A549 (cell line): ENCODE measurements around the gene ANK3. TPM values are rescaled to one million over a fixed set of nuclear protein-coding genes. Genes with fewer than 3 reads are reported as not detected.

ENCODE experiments used
- ATAC-seq, 2 experiments: fragments of 200-7000 bp in 1 of 2; fragments of >200 bp in 1 of 2; cut with Nextera tagmentation in 1 of 2; cut with Tn5 transposase in 1 of 2; 3 replicates each; pipeline versions ENCODE4 v1.8.0 to v1.9.1; 2018 to 2020; ENCODE audit warnings: mild to moderate bottlenecking in 1 of 2, moderate library complexity in 1 of 2
- CTCF ChIA-PET: fragments of 300-600 bp; sonication (Branson Sonifier 250); formaldehyde crosslinking; extraction: SDS; loops from one replicate; lab custom pipeline; 2021; ENCODE audit warnings: antibody characterized with exemption, inconsistent platforms; lab: Yijun Ruan, JAX
- POLR2A ChIA-PET: fragments of 350-600 bp; formaldehyde crosslinking; extraction: SDS; loops from one replicate; lab custom pipeline; 2021; ENCODE audit warnings: antibody characterized with exemption, inconsistent platforms; lab: Yijun Ruan, JAX
- DNase-seq, 2 experiments: peaks; one replicate each; pipeline versions ENCODE4 v3.0.0 to v3.0.0-alpha.2; 2011 to 2016; ENCODE audit warnings: low read depth in 1 of 2, low spot score in 1 of 2
- FAIRE-seq: peaks from 2 replicates; lab custom pipeline; 2011; peaks lifted over from hg19 to GRCh38; lab: Jason Lieb, UNC
- H3K27ac ChIP-seq, 2 experiments: fragments of >200 bp; sonication (Bioruptor Twin); formaldehyde crosslinking; 3 replicates each; pipeline ENCODE4 v1.5.1; 2016 to 2017
- H3K4me1 ChIP-seq: fragments of >200 bp; sonication (Bioruptor Twin); formaldehyde crosslinking; 3 replicates; pipeline ENCODE4 v1.6.1; 2016
- H3K4me2 ChIP-seq: fragments of >200 bp; sonication (Bioruptor Twin); formaldehyde crosslinking; 3 replicates; pipeline ENCODE4 v1.6.1; 2016
- H3K4me3 ChIP-seq: fragments of >200 bp; sonication (Bioruptor Twin); formaldehyde crosslinking; 3 replicates; pipeline ENCODE4 v1.5.1; 2016
- H3K9me3 ChIP-seq: fragments of >200 bp; sonication (Bioruptor Twin); formaldehyde crosslinking; 3 replicates; pipeline ENCODE4 v1.6.1; 2016
- BHLHE40 ChIP-seq: IDR thresholded peaks from 2 replicates; pipeline ENCODE4 v1.6.1; 2012; ENCODE audit warnings: low read depth, low read length, inconsistent platforms
- CBX8 ChIP-seq: fragments of 200-600 bp; sonication (generic); IDR thresholded peaks from 2 replicates; pipeline ENCODE4 v1.6.1; 2016
- CHD2 ChIP-seq: fragments of 150-350 bp; IDR thresholded peaks from 2 replicates; pipeline ENCODE4 v1.6.1; 2014; ENCODE audit warnings: low read length; ENCODE audit not compliant: partially characterized antibody
- CHD4 ChIP-seq: fragments of 200-600 bp; sonication (generic); IDR thresholded peaks from 2 replicates; pipeline ENCODE4 v1.6.1; 2016; ENCODE audit warnings: antibody characterized with exemption, mild to moderate bottlenecking, borderline replicate concordance
- EHF ChIP-seq: fragments of 250-450 bp; sonication (Bioruptor Pico); IDR thresholded peaks from 2 replicates; pipeline ENCODE4 v1.5.0; 2020; ENCODE audit warnings: mild to moderate bottlenecking
- EP300 ChIP-seq, 2 experiments: fragments of >200 bp; sonication (Bioruptor Twin); formaldehyde crosslinking; IDR thresholded peaks; 2 replicates in 1 of 2; 3 replicates in 1 of 2; pipeline ENCODE4 v1.6.1; 2016 to 2017
- ESRRA ChIP-seq: fragments of 150-350 bp; IDR thresholded peaks from 2 replicates; pipeline ENCODE4 v1.6.1; 2014; ENCODE audit warnings: mild to moderate bottlenecking, low read length, borderline replicate concordance
- FOSB ChIP-seq: fragments of 250-450 bp; sonication (Bioruptor Pico); IDR thresholded peaks from 2 replicates; pipeline ENCODE4 v1.5.0; 2020; ENCODE audit warnings: mild to moderate bottlenecking, moderate library complexity
- HEYL ChIP-seq: fragments of 250-450 bp; sonication (Bioruptor Pico); IDR thresholded peaks from 2 replicates; pipeline ENCODE4 v1.8.0; 2021; ENCODE audit warnings: mild to moderate bottlenecking, moderate library complexity
- HOXA7 ChIP-seq: fragments of 250-450 bp; sonication (Bioruptor Pico); IDR thresholded peaks from 2 replicates; pipeline ENCODE4 v1.5.0; 2020; ENCODE audit warnings: mild to moderate bottlenecking, moderate library complexity
- HOXB13 ChIP-seq: fragments of 250-450 bp; sonication (Bioruptor Pico); IDR thresholded peaks from 2 replicates; pipeline ENCODE4 v1.5.0; 2020; ENCODE audit warnings: low read depth, mild to moderate bottlenecking, moderate library complexity
- HOXB5 ChIP-seq: fragments of 250-450 bp; sonication (Bioruptor Pico); IDR thresholded peaks from 2 replicates; pipeline ENCODE4 v1.5.0; 2020; ENCODE audit warnings: mild to moderate bottlenecking, moderate library complexity
- KDM1A ChIP-seq: fragments of 200-600 bp; sonication (generic); IDR thresholded peaks from 2 replicates; pipeline ENCODE4 v1.6.1; 2016; ENCODE audit warnings: low read depth, mild to moderate bottlenecking
- MAFK ChIP-seq: fragments of 450-650 bp; IDR thresholded peaks from 2 replicates; pipeline ENCODE4 v1.6.1; 2014; ENCODE audit not compliant: partially characterized antibody
- MYC ChIP-seq: IDR thresholded peaks from 2 replicates; pipeline ENCODE4 v1.6.1; 2012; ENCODE audit warnings: mild to moderate bottlenecking, inconsistent platforms, low read length, improper control_type of control experiment, borderline replicate concordance
- POLR2A ChIP-seq: IDR thresholded peaks from 2 replicates; pipeline ENCODE4 v1.6.1; 2012; ENCODE audit warnings: mild to moderate bottlenecking, low read length
- TP53 ChIP-seq: fragments of 250-450 bp; sonication (Bioruptor Pico); IDR thresholded peaks from 2 replicates; pipeline ENCODE4 v1.5.0; 2021; ENCODE audit warnings: mild to moderate bottlenecking, moderate library complexity
- ZFP36 ChIP-seq: fragments of 450-650 bp; IDR thresholded peaks from 2 replicates; pipeline ENCODE4 v1.6.1; 2014; ENCODE audit warnings: borderline replicate concordance; ENCODE audit not compliant: partially characterized antibody
- WGBS: methylation state at CpG from one replicate; pipeline ENCODE4 v1.1.6; 2017; ENCODE audit errors: missing lambda C conversion rate; 5-methylcytosine and 5-hydroxymethylcytosine counted together
- polyA plus RNA-seq, 4 experiments: library from polyadenylated mRNA; depleted of rRNA in 3 of 4; stranded (reverse); fragments of >200 nt; fragmentation: RNase III in 1 of 4; extraction: RNeasy Plus Mini Kit Qiagen cat#74134 plus additional on column Dnase treatment in 1 of 4; gene quantifications; 2 replicates in 3 of 4; 3 replicates in 1 of 4; pipeline ENCODE4 v1.2.3, GENCODE V29; 2011 to 2017
- TF ChIP-seq, protein P1 (sequence below): fragments of >200 bp; sonication (Bioruptor Twin); formaldehyde crosslinking; IDR thresholded peaks from 3 replicates; pipeline ENCODE4 v1.5.1; 2016
- TF ChIP-seq, protein P2 (sequence below): fragments of >200 bp; sonication (Bioruptor Twin); formaldehyde crosslinking; IDR thresholded peaks from 3 replicates; pipeline ENCODE4 v1.6.1; 2016
- TF ChIP-seq, protein P3 (sequence below): fragments of 150-350 bp; IDR thresholded peaks from 2 replicates; pipeline ENCODE4 v1.6.1; 2014; ENCODE audit warnings: low read depth, mild to moderate bottlenecking, low read length
- TF ChIP-seq, protein P4 (sequence below): fragments of 200-600 bp; sonication (generic); IDR thresholded peaks from 2 replicates; pipeline ENCODE4 v1.6.1; 2016; ENCODE audit warnings: antibody characterized with exemption, mild to moderate bottlenecking, moderate library complexity
- TF ChIP-seq, protein P5 (sequence below): fragments of 250-450 bp; sonication (Bioruptor Pico); IDR thresholded peaks from 2 replicates; pipeline ENCODE4 v1.5.0; 2020; ENCODE audit warnings: low read depth, mild to moderate bottlenecking, moderate library complexity
- TF ChIP-seq, protein P6 (sequence below): fragments of 450-650 bp; IDR thresholded peaks from 2 replicates; pipeline ENCODE4 v1.6.1; 2014; ENCODE audit warnings: antibody characterized with exemption
- TF ChIP-seq, protein P7 (sequence below): IDR thresholded peaks from 2 replicates; pipeline ENCODE4 v1.6.1; 2012

The ANK3 gene
- polyA plus RNA-seq, 2 of the 4 experiments (the other 2 are of a cell fraction): 0.56 to 5.4 TPM

DNA sequence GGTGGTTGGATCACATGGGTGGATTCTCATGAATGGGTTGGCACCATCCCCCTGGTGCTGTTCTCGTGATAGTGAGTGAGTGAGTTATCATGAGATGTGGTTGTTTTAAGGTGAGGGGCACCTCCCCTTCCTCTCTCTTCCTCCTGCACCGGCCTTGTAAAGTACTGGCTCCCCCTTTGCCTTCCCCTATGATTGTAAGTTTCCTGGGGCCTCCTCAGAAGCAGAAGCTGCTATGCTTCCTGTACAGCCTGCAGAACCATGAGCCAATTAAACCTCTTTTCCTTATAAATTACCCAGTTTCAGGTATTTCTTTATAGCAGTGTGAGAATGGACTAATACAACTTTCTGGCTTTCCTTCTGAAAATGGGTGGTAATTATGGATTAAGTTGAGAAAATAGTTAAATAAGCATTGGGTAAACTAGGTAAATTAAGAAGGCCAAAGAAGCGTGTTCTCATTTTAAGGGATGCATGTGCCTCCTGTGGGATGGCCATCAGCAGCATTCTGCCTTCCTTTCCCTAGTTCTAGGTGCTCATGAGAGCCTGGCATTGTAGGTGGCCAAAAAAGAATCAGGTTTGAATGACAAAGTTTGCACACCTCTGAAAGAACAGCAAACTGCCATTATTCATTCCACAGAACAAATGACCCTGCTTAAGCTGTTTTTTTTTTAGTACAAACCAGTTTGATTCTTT, 242.0 kb downstream of the ANK3 start:
- FAIRE-seq (no peak), DNase-seq (no peak), ATAC-seq (peak in 1 of 2 experiments; percentile 19; a peak in 1 of 6 replicates)
- TF ChIP-seq ZFP36: no peak
- TF ChIP-seq, protein P1, sequence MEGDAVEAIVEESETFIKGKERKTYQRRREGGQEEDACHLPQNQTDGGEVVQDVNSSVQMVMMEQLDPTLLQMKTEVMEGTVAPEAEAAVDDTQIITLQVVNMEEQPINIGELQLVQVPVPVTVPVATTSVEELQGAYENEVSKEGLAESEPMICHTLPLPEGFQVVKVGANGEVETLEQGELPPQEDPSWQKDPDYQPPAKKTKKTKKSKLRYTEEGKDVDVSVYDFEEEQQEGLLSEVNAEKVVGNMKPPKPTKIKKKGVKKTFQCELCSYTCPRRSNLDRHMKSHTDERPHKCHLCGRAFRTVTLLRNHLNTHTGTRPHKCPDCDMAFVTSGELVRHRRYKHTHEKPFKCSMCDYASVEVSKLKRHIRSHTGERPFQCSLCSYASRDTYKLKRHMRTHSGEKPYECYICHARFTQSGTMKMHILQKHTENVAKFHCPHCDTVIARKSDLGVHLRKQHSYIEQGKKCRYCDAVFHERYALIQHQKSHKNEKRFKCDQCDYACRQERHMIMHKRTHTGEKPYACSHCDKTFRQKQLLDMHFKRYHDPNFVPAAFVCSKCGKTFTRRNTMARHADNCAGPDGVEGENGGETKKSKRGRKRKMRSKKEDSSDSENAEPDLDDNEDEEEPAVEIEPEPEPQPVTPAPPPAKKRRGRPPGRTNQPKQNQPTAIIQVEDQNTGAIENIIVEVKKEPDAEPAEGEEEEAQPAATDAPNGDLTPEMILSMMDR: no peak
- TF ChIP-seq CHD4: no peak
- TF ChIP-seq CHD2: no peak
- TF ChIP-seq, protein P2, sequence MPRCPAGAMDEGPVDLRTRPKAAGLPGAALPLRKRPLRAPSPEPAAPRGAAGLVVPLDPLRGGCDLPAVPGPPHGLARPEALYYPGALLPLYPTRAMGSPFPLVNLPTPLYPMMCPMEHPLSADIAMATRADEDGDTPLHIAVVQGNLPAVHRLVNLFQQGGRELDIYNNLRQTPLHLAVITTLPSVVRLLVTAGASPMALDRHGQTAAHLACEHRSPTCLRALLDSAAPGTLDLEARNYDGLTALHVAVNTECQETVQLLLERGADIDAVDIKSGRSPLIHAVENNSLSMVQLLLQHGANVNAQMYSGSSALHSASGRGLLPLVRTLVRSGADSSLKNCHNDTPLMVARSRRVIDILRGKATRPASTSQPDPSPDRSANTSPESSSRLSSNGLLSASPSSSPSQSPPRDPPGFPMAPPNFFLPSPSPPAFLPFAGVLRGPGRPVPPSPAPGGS: no peak
- TF ChIP-seq EP300 (IDR thresholded peaks at IDR 0.05): no peak
- TF ChIP-seq HOXB5 (CRISPR knock-in tag): no peak
- TF ChIP-seq, protein P3, sequence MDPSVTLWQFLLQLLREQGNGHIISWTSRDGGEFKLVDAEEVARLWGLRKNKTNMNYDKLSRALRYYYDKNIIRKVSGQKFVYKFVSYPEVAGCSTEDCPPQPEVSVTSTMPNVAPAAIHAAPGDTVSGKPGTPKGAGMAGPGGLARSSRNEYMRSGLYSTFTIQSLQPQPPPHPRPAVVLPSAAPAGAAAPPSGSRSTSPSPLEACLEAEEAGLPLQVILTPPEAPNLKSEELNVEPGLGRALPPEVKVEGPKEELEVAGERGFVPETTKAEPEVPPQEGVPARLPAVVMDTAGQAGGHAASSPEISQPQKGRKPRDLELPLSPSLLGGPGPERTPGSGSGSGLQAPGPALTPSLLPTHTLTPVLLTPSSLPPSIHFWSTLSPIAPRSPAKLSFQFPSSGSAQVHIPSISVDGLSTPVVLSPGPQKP: no peak
- TF ChIP-seq MYC: no peak
- no peak for TF ChIP-seq HOXB13
- TF ChIP-seq, protein P4, sequence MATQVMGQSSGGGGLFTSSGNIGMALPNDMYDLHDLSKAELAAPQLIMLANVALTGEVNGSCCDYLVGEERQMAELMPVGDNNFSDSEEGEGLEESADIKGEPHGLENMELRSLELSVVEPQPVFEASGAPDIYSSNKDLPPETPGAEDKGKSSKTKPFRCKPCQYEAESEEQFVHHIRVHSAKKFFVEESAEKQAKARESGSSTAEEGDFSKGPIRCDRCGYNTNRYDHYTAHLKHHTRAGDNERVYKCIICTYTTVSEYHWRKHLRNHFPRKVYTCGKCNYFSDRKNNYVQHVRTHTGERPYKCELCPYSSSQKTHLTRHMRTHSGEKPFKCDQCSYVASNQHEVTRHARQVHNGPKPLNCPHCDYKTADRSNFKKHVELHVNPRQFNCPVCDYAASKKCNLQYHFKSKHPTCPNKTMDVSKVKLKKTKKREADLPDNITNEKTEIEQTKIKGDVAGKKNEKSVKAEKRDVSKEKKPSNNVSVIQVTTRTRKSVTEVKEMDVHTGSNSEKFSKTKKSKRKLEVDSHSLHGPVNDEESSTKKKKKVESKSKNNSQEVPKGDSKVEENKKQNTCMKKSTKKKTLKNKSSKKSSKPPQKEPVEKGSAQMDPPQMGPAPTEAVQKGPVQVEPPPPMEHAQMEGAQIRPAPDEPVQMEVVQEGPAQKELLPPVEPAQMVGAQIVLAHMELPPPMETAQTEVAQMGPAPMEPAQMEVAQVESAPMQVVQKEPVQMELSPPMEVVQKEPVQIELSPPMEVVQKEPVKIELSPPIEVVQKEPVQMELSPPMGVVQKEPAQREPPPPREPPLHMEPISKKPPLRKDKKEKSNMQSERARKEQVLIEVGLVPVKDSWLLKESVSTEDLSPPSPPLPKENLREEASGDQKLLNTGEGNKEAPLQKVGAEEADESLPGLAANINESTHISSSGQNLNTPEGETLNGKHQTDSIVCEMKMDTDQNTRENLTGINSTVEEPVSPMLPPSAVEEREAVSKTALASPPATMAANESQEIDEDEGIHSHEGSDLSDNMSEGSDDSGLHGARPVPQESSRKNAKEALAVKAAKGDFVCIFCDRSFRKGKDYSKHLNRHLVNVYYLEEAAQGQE: no peak
- TF ChIP-seq HOXA7 (CRISPR knock-in tag): no peak
- no peak for TF ChIP-seq MAFK
- TF ChIP-seq, protein P5, sequence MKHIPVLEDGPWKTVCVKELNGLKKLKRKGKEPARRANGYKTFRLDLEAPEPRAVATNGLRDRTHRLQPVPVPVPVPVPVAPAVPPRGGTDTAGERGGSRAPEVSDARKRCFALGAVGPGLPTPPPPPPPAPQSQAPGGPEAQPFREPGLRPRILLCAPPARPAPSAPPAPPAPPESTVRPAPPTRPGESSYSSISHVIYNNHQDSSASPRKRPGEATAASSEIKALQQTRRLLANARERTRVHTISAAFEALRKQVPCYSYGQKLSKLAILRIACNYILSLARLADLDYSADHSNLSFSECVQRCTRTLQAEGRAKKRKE: no peak
- Histone ChIP-seq H3K4me3 (peak overlapping the region; percentile 6; the same call in 1 of the 3 replicates), H3K4me1 (peaks cover 23% of the 10 kb centered on the region), H3K27ac (peak overlapping the region; percentile 64 to 66), H3K9me3 (0 out of 3 replicates have a peak, but pooled peaks cover 6% of the 10 kb centered on the region), H3K4me2 (peak overlapping the region; percentile 83)
- ChIA-PET POLR2A (no interaction called here), CTCF (no interaction called here)
- 79% methylated on average over 3 of the region's 3 CpGs for WGBS

DNA sequence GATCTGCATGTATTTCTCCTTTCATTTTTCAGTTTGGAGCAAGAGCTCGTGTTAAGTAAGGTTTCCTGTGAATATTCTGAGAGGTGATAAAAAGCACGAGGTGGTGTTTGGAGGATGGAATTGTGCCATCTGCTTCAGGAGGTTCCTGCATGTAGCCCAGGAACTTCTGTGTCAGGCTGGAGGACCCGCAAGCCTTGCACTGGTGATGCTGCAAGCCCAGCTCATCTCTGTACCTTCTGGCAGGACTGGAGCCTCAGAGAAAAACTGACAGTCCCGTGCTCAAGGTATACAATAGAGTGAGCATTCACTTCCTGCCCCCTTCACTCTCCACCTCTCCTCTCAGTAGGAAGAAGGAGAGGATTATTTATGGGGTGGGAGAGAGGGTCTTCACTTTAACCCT, 242.7 kb downstream of the ANK3 start:
- H3K9me3 ChIP-seq: 0 out of 3 replicates have a peak, but pooled peaks cover 6% of the 10 kb centered on the region
- DNase-seq (no peak), ATAC-seq (0 out of 6 replicates have a peak, but pooled peaks of 1 of the 2 experiments have one; percentile 33), FAIRE-seq (no peak)
- WGBS: 85% methylated on average over 4 of the region's 4 CpGs
- POLR2A ChIA-PET: no interaction called here
- H3K27ac ChIP-seq: peak overlapping the region; percentile 64 to 66; a peak in 3 of 6 replicates
- H3K4me3 ChIP-seq: no peak overlapping the region
- no peak overlapping the region; the same call in 2 of the 3 replicates for H3K4me2 ChIP-seq
- CTCF ChIA-PET: interaction anchor here (1.0 kb wide), 1 partner anchor 9 kb away, joined by 3 read pairs; no protein-coding TSS in a partner anchor
- H3K4me1 ChIP-seq: peaks cover 23% of the 10 kb centered on the region
- TF ChIP-seq POLR2A: no peak
- TF ChIP-seq, protein P1: no peak
- TF ChIP-seq EHF (CRISPR knock-in tag): no peak
- no peak for TF ChIP-seq TP53 (CRISPR knock-in tag)
- no peak for TF ChIP-seq CBX8
- TF ChIP-seq BHLHE40: no peak
- TF ChIP-seq, protein P6, sequence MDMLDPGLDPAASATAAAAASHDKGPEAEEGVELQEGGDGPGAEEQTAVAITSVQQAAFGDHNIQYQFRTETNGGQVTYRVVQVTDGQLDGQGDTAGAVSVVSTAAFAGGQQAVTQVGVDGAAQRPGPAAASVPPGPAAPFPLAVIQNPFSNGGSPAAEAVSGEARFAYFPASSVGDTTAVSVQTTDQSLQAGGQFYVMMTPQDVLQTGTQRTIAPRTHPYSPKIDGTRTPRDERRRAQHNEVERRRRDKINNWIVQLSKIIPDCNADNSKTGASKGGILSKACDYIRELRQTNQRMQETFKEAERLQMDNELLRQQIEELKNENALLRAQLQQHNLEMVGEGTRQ: no peak
- TF ChIP-seq ESRRA: no peak
- no peak for TF ChIP-seq HEYL
- no peak for TF ChIP-seq KDM1A
- TF ChIP-seq, protein P7, sequence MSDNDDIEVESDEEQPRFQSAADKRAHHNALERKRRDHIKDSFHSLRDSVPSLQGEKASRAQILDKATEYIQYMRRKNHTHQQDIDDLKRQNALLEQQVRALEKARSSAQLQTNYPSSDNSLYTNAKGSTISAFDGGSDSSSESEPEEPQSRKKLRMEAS: no peak
- TF ChIP-seq FOSB: no peak
